Large intestine (tissue), 3 donors: ENCODE results near the gene VSX2. TPM values are rescaled to one million over a fixed set of nuclear protein-coding genes. Genes with fewer than 3 reads are reported as not detected.
A peak's percentile ranks its signal among the peaks of the same experiment; 100 is the strongest.

Experiments used
- DNase-seq, 2 donors: peaks; one replicate each; pipeline versions ENCODE4 v3.0.0 to v3.0.0-alpha.2; 2013
- H3K27ac ChIP-seq: one replicate; pipeline ENCODE4 v1.5.1; 2013; ENCODE audit warnings: low read length
- H3K27me3 ChIP-seq: 2 replicates; pipeline ENCODE4 v1.6.1; 2013; ENCODE audit warnings: low read length; ENCODE audit not compliant: control insufficient read depth, insufficient read depth
- H3K36me3 ChIP-seq: 2 replicates; pipeline ENCODE4 v1.6.1; 2013; ENCODE audit warnings: low read length; ENCODE audit not compliant: control insufficient read depth, insufficient read depth
- H3K4me1 ChIP-seq: one replicate; pipeline ENCODE4 v1.6.1; 2013; ENCODE audit warnings: low read length; ENCODE audit not compliant: control insufficient read depth, insufficient read depth
- H3K4me3 ChIP-seq: one replicate; pipeline ENCODE4 v1.5.1; 2013; ENCODE audit warnings: low read length
- H3K9me3 ChIP-seq: one replicate; pipeline ENCODE4 v1.6.1; 2013; ENCODE audit warnings: mild to moderate bottlenecking, low read depth, low read length, moderate library complexity; ENCODE audit not compliant: control insufficient read depth
- WGBS: methylation state at CpG from one replicate; pipeline ENCODE4 v1.1.5; 2013; ENCODE audit warnings: low lambda C conversion rate; ENCODE audit not compliant: insufficient coverage; 5-methylcytosine and 5-hydroxymethylcytosine counted together
- polyA plus RNA-seq: library from polyadenylated mRNA; unstranded; fragments of 120-200 nt; gene quantifications from one replicate; pipeline ENCODE4 v1.2.1, GENCODE V29; 2013

The VSX2 gene
- polyA plus RNA-seq, 1 donor, result not detected

DNA sequence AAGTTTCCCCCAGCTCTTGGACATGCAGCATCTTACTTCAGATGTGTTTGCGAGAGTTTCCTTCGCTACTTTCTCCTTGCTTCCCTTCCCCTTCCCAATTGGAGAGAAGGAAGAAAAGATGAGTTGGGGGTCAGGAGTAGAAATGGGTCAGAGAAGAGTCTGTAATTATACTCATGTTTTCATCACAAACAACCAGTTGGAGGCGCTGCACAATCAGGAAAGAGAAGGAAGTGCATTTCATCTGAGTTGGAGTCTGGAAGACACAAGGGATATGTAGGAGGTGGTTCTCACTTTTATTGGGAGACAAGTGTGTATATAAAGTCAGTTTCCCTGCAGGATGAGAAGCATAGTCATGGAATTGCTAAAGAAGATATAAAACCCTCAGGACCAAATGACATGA lies 31.3 kb upstream of the VSX2 start:
- Histone ChIP-seq H3K27me3 (peaks cover 6% of the 10 kb centered on the region), H3K27ac (no peak overlapping the region), H3K36me3 (peaks cover 6% of the 10 kb centered on the region), H3K4me3 (no peak overlapping the region), H3K4me1 (no peaks in the 10 kb centered on the region), H3K9me3 (no peaks in the 10 kb centered on the region)
- DNase-seq, result no peak
- WGBS, result 100% methylated on average over 1 of the region's 3 CpGs

- Histone ChIP-seq H3K27me3 (peaks cover 6% of the 10 kb centered on the region), H3K4me1 (no peaks in the 10 kb centered on the region), H3K9me3 (no peaks in the 10 kb centered on the region), H3K4me3 (no peak overlapping the region), H3K27ac (no peak overlapping the region), H3K36me3 (no peaks in the 10 kb centered on the region)
- no peak for DNase-seq
- 58% methylated on average over 2 of the region's 8 CpGs for WGBS
Observed at GRCh38 chr14:74208642-74209041, 30.6 kb upstream of the VSX2 start.

GRCh38 chr14:74211945-74212580 lies 27.2 kb upstream of the VSX2 start:
- no CpG with 5 or more reads among the region's 6 CpGs for WGBS
- Histone ChIP-seq H3K9me3 (no peaks in the 10 kb centered on the region), H3K4me3 (no peak overlapping the region), H3K27me3 (peaks cover 21% of the 10 kb centered on the region), H3K4me1 (no peaks in the 10 kb centered on the region), H3K27ac (no peak overlapping the region), H3K36me3 (no peaks in the 10 kb centered on the region)
- no peak for DNase-seq

- Histone ChIP-seq H3K36me3 (no peaks in the 10 kb centered on the region), H3K4me1 (no peaks in the 10 kb centered on the region), H3K4me3 (no peak overlapping the region), H3K9me3 (no peaks in the 10 kb centered on the region), H3K27me3 (peaks cover 38% of the 10 kb centered on the region), H3K27ac (no peak overlapping the region)
- no peak for DNase-seq
- WGBS, result no CpG with 5 or more reads among the region's 21 CpGs
Observed at GRCh38 chr14:74213907-74214803, 25.1 kb upstream of the VSX2 start.

GRCh38 chr14:74216671-74217070 lies 22.6 kb upstream of the VSX2 start:
- DNase-seq, result no peak
- Histone ChIP-seq H3K27me3 (peaks cover 50% of the 10 kb centered on the region), H3K4me3 (no peak overlapping the region), H3K9me3 (no peaks in the 10 kb centered on the region), H3K36me3 (no peaks in the 10 kb centered on the region), H3K27ac (no peak overlapping the region), H3K4me1 (no peaks in the 10 kb centered on the region)
- no CpG with 5 or more reads among the region's 11 CpGs for WGBS

DNA sequence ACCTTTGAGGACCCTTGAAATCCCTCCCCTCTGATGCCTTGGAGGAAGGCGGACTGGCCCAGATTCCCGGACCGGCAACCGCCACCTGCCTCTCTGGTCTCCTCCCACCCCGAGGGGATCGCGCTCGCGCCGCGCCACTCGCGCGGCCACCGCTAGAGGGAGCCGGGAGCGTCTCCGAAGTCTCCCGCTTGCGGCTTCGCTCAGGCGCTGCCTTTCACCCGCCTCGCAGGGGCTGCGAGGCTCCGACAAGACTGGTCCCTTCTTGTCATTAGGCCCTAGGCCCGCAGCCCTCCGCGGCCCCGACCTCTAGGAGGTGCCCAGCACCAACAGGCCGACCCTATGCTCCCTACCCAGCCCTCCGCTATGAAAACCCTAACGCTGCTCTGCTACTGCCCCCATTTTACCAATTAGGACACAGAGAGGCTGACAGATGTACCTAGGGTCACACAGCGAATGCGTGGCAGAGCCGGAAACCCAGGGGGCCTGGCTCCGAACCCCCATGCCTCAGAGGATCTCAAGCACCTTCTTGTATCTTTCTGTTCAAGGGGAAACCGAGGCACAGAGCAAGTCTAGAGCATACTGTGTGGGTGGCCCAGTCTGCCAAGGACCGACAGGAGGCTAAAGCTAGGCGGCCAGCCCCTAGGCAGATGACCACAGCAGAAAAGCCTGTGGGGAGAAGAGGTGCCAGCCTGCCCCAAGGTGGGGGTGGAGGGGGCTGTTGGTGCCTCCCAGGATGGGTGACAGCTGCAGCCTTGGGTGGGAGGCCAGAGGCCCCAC lies 21.4 kb upstream of the VSX2 start:
- Histone ChIP-seq H3K36me3 (no peaks in the 10 kb centered on the region), H3K9me3 (no peaks in the 10 kb centered on the region), H3K27me3 (peaks cover 46% of the 10 kb centered on the region), H3K4me3 (no peak overlapping the region), H3K4me1 (no peaks in the 10 kb centered on the region), H3K27ac (no peak overlapping the region)
- DNase-seq, result peak; percentile 47 to 50
- WGBS, result no CpG with 5 or more reads among the region's 40 CpGs

DNA sequence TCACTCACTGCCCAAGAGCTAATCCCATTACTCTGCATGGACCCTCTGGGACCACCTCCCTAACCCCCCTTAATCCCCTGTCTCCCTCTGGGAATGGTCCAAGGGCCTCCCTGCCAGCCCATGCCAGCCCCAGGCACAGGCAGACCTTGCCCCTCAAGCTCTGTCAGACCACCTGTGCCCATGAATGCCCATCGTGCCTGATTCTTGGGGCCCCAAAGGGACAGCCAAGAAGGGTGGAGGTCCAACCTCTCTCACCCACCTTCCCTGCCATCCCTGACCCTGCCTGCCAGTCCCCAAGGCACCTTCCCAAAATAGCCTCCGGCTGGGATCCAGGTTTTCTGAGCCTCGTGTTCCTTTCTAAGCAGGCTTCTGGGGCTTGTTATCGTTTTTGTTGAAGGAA lies 20.8 kb upstream of the VSX2 start:
- Histone ChIP-seq H3K4me1 (no peaks in the 10 kb centered on the region), H3K27ac (no peak overlapping the region), H3K9me3 (no peaks in the 10 kb centered on the region), H3K4me3 (no peak overlapping the region), H3K27me3 (peaks cover 46% of the 10 kb centered on the region), H3K36me3 (no peaks in the 10 kb centered on the region)
- DNase-seq, result no peak
- no CpG with 5 or more reads among the region's 4 CpGs for WGBS

- no peak overlapping the region for H3K27ac ChIP-seq
- H3K36me3 ChIP-seq, result no peaks in the 10 kb centered on the region
- no peaks in the 10 kb centered on the region for H3K4me1 ChIP-seq
- no peak overlapping the region for H3K4me3 ChIP-seq
- 33% methylated on average over 1 of the region's 13 CpGs for WGBS
- no peak for DNase-seq
- no peaks in the 10 kb centered on the region for H3K9me3 ChIP-seq
- H3K27me3 ChIP-seq, result peaks cover 50% of the 10 kb centered on the region
Observed at GRCh38 chr14:74219277-74220205, 19.7 kb upstream of the VSX2 start.

DNA sequence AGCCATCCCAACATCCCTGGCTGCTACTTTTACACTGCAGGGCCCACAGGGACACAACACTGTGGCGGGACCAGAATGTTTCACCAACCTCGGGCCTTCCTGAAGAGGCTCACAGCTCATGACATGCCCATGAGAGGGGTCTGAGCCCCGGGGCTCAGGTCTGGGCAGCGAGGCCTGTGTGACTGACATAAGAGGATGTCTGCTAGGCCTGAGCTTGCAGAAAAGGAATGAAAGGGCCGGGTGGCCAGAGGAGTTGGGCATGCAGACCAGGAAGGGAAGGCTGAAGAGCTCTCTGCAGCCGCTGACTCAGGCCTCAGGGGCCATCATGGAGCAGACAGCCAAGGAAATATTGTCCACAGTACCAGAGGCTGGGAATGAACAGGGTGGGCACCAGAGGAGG lies 18.3 kb upstream of the VSX2 start:
- Histone ChIP-seq H3K27me3 (peaks cover 45% of the 10 kb centered on the region), H3K4me3 (no peak overlapping the region), H3K9me3 (no peaks in the 10 kb centered on the region), H3K4me1 (no peaks in the 10 kb centered on the region), H3K36me3 (no peaks in the 10 kb centered on the region), H3K27ac (no peak overlapping the region)
- no CpG with 5 or more reads among the region's 6 CpGs for WGBS
- no peak for DNase-seq
